Stimulated activated CD8-positive, alpha-beta memory T cell treated with anti-CD3 and anti-CD28 coated beads, Interleukin-15, amount 100 ng/mL, for 24 hours (primary cell): ENCODE measurements around the gene KCNK15.

Source experiments
- DNase-seq: peaks from one replicate; pipeline ENCODE4 v3.0.0-alpha.2; 2020; ENCODE audit warnings: low read depth

KCNK15 gene

GRCh38 chr20:44715499-44716308, 30.0 kb upstream of the KCNK15 start:
- no peak for DNase-seq

GRCh38 chr20:44716309-44717106, 29.2 kb upstream of the KCNK15 start:
- DNase-seq = no peak

- DNase-seq = no peak
Measured at GRCh38 chr20:44717986-44718385, 27.7 kb upstream of the KCNK15 start.

GRCh38 chr20:44719841-44720240, 25.8 kb upstream of the KCNK15 start:
- no peak for DNase-seq

GRCh38 chr20:44720621-44720996, 25.1 kb upstream of the KCNK15 start:
- DNase-seq = no peak

GRCh38 chr20:44720997-44721784, 24.5 kb upstream of the KCNK15 start:
- no peak for DNase-seq

- DNase-seq = no peak
Measured at GRCh38 chr20:44721785-44722054, 23.9 kb upstream of the KCNK15 start.

GRCh38 chr20:44722990-44723389, 22.7 kb upstream of the KCNK15 start:
- no peak for DNase-seq

- DNase-seq = no peak
Measured at GRCh38 chr20:44723391-44723790, 22.3 kb upstream of the KCNK15 start.

- no peak for DNase-seq
Measured at GRCh38 chr20:44723798-44724362, 21.8 kb upstream of the KCNK15 start.

GRCh38 chr20:44724423-44725091, 21.1 kb upstream of the KCNK15 start:
- DNase-seq = no peak

- DNase-seq = no peak
Measured at GRCh38 chr20:44725837-44726236, 19.8 kb upstream of the KCNK15 start.

- no peak for DNase-seq
Measured at GRCh38 chr20:44727039-44727438, 18.6 kb upstream of the KCNK15 start.

GRCh38 chr20:44727651-44728050, 18.0 kb upstream of the KCNK15 start:
- no peak for DNase-seq

GRCh38 chr20:44728801-44729443, 16.7 kb upstream of the KCNK15 start:
- no peak for DNase-seq

GRCh38 chr20:44730441-44730840, 15.2 kb upstream of the KCNK15 start:
- DNase-seq = no peak

- DNase-seq = no peak
Measured at GRCh38 chr20:44731657-44732056, 14.0 kb upstream of the KCNK15 start.

- no peak for DNase-seq
Measured at GRCh38 chr20:44732327-44732726, 13.3 kb upstream of the KCNK15 start.

GRCh38 chr20:44733341-44734069, 12.2 kb upstream of the KCNK15 start:
- peak; percentile 13 for DNase-seq

GRCh38 chr20:44734938-44735337, 10.7 kb upstream of the KCNK15 start:
- DNase-seq = no peak

- no peak for DNase-seq
Measured at GRCh38 chr20:44735816-44736169, 9.9 kb upstream of the KCNK15 start.
